ENCODE data around the gene SECTM1.

The SECTM1 gene

GRCh38 chr17:82297714-82298537 lies 35.6 kb downstream of the SECTM1 start:
- peak; percentile 84 to 96 (median 93) for DNase-seq

GRCh38 chr17:82297280-82297713 lies 36.3 kb downstream of the SECTM1 start:
- peak; percentile 55 to 77 (median 66) for DNase-seq

DNA sequence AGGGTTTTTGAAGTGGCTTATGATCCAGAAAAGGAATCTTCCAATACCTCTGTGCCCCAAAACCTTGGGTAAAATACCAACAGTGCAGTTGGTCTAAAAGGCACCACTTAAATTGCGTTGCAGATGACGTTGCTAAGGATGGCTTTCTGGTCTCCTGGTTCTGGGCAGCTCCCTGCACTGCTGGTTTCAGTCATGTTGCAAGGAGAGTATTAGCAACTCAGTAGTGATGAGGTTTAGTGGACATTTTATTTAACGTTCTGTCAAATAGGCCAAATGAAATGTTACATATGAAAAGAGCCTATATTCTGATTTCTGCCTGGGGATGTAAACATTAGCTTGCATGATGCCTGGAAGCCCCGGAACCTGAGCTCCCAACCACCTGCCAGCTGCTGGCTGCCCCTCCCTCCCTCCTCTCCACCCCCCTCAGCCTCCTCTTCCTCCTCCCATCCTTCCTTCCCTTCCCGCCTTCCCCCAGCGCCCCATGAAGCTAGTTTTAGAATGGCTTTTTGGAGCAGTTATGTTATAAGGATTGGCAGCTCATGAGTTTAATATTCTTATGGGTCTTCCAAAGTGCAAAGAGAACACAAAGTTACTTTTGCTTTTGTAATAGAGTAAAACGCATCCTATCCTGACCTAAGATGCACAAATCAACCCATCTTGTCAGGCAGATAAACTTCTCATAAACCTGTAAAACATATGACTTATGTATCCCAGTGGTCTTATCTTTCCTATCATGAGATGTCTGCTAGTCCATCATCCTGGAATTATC lies 36.9 kb downstream of the SECTM1 start:
- DNase-seq = peak in 2 of 6 experiments; percentile 22 to 54

DNA sequence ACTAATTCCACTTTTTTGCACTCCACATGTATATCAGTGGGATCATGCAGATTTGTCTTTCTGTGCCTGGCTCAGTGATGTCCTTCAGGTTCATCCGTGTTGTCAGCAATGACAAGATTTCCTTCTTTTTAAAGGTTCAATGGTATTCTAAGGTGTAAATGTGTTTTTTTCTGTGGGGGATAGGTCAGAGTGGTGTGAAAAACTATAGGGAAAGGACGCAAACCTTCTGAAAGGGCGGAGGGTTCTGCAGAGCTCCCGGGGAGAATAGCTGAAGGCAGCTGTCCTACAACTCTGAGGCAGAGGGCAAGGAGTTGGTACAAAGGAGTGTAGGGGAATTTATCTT lies 38.1 kb downstream of the SECTM1 start:
- no peak for DNase-seq

DNA sequence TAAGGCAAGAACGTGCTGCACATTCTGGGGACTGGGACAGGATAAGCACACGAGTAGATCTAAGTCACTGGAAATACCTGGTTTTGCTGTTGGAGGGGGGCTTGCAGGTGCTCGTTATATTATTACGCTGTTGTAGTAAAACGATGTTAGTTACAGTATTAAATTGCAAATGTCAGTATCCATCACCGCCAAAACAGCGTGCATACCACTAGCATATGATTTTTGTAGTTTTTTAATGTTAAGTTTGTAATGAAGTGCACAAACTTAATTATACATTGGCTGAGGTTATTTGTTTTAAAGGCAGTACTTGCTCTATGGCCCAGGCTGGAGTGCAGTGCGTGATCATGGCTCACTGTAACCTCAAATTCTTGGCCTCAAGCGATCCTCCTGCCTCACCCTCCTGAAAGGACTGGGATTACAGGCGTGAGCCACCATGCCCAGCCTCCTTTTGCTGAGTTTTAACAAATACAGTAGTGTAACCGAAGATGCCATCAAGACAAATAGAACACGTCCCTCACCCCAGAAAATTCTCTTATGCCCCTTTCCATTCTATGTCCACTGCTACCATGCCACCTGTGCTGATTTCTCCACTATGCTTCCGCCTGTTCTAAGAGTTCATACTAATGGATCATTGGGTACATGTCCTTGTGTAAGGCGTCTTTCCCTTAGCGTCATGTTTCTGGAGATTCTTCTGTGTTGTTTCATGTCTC lies 39.3 kb downstream of the SECTM1 start:
- peak in 1 of 6 experiments; percentile 42 for DNase-seq

DNA sequence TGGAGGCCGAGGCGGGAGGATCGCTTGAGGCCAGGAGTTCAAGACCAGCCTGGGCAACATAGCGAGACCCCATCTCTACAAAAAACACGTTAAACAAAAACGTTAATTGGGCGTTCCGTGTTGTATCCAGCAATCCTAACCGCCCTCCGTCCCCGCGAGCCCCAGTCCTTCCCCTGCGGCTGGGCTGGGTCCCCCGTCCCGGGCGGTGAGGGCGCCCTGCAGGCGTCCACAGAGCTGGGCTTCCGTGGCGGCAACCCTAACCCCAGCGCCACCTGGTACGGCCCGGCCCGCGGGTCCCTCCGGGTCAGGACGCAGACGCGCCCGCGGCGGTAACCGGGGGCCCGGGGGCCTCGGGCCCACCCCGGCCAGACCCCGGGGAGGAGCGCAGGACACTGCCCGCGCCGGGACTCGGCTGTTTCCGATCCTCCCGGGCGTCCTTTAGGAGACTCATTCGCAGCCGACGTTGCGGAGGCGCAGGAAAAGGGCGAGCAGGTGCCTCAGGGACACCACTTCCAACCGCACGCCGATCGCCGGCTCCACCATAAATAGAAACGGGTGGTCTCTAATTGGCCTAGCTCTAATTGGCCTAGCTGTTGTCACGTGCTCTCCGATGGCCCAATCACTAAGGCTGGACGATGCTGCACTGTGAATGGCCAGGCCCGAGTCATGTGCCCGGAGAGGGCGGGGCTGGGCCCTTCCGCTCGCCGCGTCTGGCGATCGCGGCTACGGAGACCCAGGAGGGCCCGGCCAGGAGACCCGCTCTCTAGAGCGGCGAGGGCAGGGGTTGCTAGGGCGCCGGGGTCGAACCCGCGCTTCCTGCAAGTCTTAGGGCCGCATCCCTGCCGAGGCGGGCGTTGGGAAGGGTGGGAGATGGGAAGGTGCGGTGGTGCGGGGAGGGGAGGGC lies 41.1 kb downstream of the SECTM1 start:
- peak; percentile 81 to 92 (median 90) for DNase-seq

DNA sequence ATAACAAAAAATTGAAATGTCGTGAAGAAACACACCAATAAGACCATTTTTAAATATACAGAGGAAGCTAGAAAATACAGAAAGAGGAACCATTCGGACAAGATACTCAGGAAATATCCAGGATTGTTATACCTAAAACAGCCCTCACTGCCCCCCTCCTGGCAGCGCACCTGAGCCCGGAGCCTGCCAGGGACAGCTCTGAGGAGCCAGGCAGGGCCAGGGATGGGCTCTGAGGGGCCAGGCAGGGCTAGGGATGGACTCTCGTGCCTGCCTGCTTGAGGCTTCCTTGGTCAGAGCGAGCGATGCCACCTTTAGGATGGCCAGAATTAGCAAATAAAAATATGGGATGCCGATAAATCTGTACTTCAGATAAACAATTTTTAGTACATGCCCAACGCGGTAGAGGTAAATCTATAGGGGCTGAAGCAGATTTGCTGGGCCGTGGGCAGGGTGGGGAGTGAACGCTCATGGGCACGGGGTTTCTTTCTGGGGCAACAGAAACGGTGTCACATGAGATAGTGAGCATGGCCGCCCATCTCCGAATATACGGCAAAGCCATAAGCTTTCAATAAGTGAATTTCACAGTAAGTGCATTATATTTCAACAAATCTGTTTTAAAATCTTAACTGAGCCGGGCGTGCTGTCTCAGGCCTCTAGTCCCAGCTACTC lies 41.9 kb downstream of the SECTM1 start:
- DNase-seq = no peak

DNA sequence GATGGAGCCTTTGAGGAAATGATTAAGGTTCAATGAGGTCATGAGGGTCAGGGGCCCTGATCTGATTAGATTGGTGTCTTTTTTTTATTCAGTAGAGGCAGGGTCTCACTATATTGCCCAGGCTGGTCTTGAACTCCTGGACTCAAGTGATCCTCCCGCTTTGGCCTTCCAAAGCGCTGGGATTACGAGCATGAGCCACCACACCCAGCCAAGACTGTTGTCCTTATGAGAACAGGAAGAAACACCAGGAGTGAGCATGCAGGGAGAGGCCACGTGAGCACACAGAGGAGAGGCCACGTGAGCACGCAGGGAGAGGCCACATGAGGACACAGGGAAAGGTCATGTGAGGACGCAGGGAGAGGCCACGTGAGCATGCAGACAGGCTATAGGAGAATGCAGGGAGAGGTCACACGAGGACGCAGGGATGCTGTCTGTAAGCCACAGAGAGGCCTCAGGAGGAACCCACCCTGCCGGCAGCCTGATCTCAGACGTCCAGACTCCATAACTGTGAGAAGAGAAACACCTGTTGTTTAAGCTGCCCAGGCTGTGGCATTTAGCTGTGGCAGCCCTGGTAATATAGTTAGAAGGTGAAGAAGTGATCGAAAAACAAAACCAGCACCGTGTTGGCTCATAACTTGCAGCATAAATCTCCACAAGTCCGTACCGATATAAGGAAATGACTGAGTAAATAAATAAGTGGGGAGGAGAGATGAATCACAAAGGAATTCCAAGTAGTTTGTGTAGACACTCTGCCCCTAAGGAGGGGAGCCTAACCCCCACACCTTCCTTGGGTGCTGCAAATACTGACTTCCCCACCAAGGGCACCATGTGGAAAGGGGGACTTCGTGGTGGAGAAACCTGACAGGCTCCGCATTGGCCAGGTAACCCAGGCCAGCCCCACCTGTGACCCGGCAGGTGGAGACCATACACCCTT lies 45.4 kb downstream of the SECTM1 start:
- DNase-seq = no peak

- no peak for DNase-seq
Measured at GRCh38 chr17:82287013-82287867, 46.3 kb downstream of the SECTM1 start.

DNA sequence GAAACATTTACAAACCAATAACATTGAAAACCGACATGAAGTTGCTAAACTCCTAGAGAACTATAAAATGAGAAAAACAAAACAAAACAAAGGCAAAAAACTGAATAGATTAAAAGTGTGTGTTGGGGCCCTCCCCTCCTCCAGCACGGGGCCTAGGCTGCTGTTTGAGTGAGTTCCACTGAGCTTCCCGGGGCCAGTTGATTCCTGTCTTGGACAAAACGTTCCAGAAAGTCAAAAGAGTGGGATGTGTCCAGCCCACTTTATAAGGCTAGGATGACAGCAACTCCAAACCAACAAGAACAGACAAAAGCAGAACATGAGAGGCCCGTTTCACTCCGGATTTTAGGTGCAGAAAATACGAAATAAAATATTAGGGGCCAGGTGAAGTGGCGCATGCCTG lies 48.4 kb downstream of the SECTM1 start:
- DNase-seq = no peak

DNA sequence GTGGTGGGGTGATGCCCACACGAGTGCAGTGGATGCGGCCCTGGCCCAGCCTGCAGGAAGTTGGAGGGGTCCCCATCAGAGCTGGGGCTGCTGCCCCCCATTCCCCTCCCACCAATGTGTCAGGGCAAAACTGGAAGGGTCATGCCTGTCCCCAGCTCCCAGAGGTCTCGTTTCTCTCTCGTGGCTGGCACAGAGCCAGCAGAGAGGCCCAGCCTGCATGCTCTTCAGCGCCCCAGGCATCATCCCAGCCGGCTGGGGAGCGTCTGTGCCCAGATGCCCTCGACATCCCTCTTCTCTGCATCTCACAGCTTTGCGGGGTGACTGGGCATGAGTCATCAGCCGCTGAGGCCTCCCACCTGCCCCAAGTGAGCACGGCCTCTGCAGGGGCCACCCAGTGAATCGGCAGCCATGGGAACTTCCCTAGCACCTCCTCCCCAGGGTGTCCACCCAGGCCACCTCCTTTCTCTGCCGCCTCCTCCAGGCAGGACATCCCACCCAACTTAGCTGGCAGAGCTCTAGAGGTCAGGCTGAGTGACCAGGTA lies 50.3 kb downstream of the SECTM1 start:
- no peak for DNase-seq

- DNase-seq = no peak
Measured at GRCh38 chr17:82282239-82283207, 51.0 kb downstream of the SECTM1 start.

- DNase-seq = no peak
Measured at GRCh38 chr17:82281502-82282238, 51.9 kb downstream of the SECTM1 start.

- no peak for DNase-seq
Measured at GRCh38 chr17:82281076-82281475, 52.5 kb downstream of the SECTM1 start.

GRCh38 chr17:82280537-82280936 lies 53.0 kb downstream of the SECTM1 start:
- DNase-seq = no peak

DNA sequence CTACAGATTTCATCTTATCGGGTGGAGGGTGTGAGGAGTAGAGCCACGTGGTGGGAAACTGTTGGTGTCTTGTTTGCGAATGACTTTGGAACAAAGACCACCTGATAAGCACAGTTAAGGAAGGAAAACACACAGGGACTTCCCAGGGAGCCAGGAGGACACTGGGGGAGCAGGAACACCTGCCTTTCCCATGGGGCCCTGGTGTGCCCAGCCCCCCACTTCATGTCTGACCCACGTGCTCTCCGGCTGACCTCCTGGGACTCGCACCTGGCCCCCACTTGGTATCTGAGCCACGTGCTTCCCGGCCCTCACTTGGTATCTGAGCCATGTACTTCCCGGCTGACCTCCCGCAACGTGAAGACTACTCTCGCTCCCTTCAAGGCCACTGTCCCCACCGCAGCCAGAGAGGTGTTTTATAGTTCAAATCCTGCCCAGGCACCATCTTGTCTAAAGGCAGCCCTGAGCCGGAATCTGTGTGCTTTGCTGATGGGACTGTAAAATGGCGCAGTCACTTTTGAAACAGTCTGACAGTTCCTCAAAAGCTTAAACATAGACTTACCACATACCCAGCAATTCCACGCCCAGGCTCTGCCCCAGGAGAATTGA lies 54.7 kb downstream of the SECTM1 start:
- DNase-seq = no peak

GRCh38 chr17:82278308-82278707 lies 55.3 kb downstream of the SECTM1 start:
- no peak for DNase-seq

Data from stimulated activated naive CD4-positive, alpha-beta T cell (primary cell).